HCT116 (cell line): ENCODE measurements around the gene GPSM3.

ENCODE experiments used
- TF ChIP-seq, protein P1 (sequence below), 3 experiments: fragments of 200-600 bp in 1 of 3; sonication (generic) in 1 of 3; IDR thresholded peaks in 2 of 3; conservative IDR thresholded peaks in 1 of 3; 2 replicates each; pipeline ENCODE4 v1.5.1; 2012 to 2017; ENCODE audit warnings: low read depth in 2 of 3, low read length in 2 of 3, antibody characterized with exemption in 1 of 3, borderline replicate concordance in 1 of 3, control low read depth in 1 of 3, mild to moderate bottlenecking in 1 of 3, mixed read lengths in 1 of 3, mixed run types in 1 of 3, moderate library complexity in 1 of 3; ENCODE audit not compliant: insufficient read depth in 1 of 3
- TF ChIP-seq, protein P2 (sequence below): IDR thresholded peaks from 2 replicates; pipeline ENCODE4 v1.6.1; 2012

DNA sequence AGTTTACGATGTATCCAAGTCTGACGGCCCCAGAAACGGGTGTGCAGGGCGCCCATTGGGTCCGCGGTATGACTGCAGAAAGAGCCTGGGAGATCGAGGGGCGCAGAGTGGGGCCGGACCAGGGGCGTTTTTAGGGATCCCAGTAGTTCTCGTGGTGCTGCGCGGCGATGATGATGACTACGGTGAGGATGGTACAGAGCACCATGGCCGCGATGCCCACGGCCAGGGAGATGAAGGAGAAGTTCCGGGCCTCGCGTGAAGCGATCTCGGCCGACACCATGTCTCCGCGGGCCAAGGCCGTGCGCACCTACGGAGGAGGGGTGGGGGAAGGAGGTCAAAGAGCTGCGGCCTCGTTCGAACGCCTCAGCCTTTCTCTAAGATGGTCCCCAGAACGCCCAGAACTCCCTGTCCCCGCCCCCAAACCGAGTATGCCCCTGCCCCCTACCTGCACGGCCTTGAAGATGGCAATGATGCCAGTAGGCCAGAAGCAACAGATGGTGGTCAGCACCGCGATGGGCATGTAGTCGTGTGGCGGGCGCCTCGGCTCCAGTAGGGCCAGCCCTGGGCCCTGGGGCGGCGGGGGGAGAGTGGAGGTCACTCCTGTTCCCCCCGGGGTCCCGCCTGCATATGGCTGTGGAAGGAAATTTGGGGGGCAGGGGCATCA lies 43.2 kb downstream of the GPSM3 start:
- TF ChIP-seq, protein P1, sequence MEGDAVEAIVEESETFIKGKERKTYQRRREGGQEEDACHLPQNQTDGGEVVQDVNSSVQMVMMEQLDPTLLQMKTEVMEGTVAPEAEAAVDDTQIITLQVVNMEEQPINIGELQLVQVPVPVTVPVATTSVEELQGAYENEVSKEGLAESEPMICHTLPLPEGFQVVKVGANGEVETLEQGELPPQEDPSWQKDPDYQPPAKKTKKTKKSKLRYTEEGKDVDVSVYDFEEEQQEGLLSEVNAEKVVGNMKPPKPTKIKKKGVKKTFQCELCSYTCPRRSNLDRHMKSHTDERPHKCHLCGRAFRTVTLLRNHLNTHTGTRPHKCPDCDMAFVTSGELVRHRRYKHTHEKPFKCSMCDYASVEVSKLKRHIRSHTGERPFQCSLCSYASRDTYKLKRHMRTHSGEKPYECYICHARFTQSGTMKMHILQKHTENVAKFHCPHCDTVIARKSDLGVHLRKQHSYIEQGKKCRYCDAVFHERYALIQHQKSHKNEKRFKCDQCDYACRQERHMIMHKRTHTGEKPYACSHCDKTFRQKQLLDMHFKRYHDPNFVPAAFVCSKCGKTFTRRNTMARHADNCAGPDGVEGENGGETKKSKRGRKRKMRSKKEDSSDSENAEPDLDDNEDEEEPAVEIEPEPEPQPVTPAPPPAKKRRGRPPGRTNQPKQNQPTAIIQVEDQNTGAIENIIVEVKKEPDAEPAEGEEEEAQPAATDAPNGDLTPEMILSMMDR (IDR thresholded peaks at IDR 0.05 in 2 of 3, conservative IDR thresholded peaks at IDR 0.05 in 1 of 3; ENCODE audit: borderline replicate concordance in 1 of 3, insufficient read depth in 1 of 3, low read depth in 2 of 3, low read length in 2 of 3), result no peak
- TF ChIP-seq, protein P2, sequence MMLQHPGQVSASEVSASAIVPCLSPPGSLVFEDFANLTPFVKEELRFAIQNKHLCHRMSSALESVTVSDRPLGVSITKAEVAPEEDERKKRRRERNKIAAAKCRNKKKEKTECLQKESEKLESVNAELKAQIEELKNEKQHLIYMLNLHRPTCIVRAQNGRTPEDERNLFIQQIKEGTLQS, result no peak
